LHCN-M2 (cell line): ENCODE measurements around the gene FBXO8. TPM values are rescaled to one million over a fixed set of nuclear protein-coding genes. Genes with fewer than 3 reads are reported as not detected.
"Not testable (repeated sequence)": the region's sequence is repeated elsewhere in the genome, so short reads cannot be mapped to it uniquely, and the experiment has no call there.

Experiments
- DNase-seq: peaks from one replicate; pipeline ENCODE4 v3.0.0-alpha.2; 2012; ENCODE audit warnings: low read depth
- polyA plus RNA-seq: library from polyadenylated mRNA; unstranded; fragments of >200 nt; gene quantifications from one replicate; pipeline ENCODE4 v1.2.1, GENCODE V29; 2012; ENCODE audit warnings: missing spikeins
- total RNA-seq: library from RNA; depleted of rRNA; stranded (reverse); fragments of >200 nt; gene quantifications from 2 replicates; pipeline ENCODE4 v1.2.3, GENCODE V29; 2014; rRNA removed

Gene FBXO8, protein sequence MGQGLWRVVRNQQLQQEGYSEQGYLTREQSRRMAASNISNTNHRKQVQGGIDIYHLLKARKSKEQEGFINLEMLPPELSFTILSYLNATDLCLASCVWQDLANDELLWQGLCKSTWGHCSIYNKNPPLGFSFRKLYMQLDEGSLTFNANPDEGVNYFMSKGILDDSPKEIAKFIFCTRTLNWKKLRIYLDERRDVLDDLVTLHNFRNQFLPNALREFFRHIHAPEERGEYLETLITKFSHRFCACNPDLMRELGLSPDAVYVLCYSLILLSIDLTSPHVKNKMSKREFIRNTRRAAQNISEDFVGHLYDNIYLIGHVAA
- total RNA-seq, result 17.5 and 22.8 TPM in 2 replicates
- 11.3 TPM for polyA plus RNA-seq

GRCh38 chr4:174283507-174284471 is at the start of gene FBXO8, which contains the start of gene CEP44:
Gene FBXO8 (minus strand): TSS chr4:174283667. CDS start chr4:174263092, 20,575 bp downstream.
Gene CEP44 (plus strand): TSS chr4:174283911. CDS start chr4:174299122, 15,211 bp downstream.
- peak; percentile 82 for DNase-seq

GRCh38 chr4:174332741-174333493 is 49.5 kb upstream of the FBXO8 start:
- peak; percentile 40 for DNase-seq

- DNase-seq, result peak; percentile 98
These were observed 41.3 kb upstream of the FBXO8 start for GRCh38 chr4:174324725-174325124.

GRCh38 chr4:174324236-174324635 is 40.8 kb upstream of the FBXO8 start:
- DNase-seq, result no peak

GRCh38 chr4:174320494-174321199 is 37.2 kb upstream of the FBXO8 start:
- no peak for DNase-seq

DNA sequence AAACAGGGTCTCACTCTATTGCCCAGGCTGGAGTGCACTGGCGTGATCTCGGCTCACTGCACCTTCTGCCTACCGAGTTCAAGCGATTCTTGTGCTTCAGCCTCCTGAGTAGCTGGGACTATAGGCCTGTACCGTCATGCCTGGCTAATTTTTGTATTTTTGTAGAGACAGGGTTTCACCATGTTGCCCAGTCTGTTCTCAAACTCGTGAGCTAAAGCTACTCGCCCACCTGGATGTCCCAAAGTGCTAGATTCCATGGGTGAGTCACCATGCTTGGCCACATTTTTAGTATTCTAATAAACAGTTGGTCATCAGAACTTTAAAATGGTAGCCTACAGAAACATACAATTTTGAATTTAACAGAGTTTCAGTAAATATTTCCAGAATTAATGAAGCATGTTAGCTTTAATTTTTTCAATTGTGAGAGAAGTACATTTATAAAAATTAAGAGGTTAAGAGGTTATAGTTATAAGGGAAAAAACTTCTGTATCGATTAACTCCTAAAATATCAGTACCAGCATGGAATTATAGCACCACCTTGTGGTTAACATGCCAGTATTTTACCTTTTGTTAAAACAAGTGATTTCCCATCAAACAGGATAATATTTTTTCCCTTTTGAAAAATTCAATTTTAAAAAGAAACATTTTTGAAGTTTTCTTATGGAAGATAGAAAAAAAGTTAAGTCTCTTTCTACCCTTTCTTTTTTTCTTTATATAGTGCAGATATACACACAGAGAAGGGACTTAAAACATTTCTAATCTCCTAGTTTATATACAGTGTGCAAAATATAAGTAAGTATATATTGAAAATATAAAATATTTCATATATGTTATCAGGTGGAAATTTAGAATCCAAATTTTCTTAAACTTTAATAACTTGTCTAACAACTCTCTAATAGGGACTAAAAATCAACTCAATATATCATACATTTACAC is 35.6 kb upstream of the FBXO8 start:
- DNase-seq, result peak; percentile 55

- DNase-seq, result peak; percentile 27
These were observed 34.1 kb upstream of the FBXO8 start for GRCh38 chr4:174317531-174317930.

GRCh38 chr4:174316954-174317353 is 33.5 kb upstream of the FBXO8 start:
- DNase-seq, result no peak

DNA sequence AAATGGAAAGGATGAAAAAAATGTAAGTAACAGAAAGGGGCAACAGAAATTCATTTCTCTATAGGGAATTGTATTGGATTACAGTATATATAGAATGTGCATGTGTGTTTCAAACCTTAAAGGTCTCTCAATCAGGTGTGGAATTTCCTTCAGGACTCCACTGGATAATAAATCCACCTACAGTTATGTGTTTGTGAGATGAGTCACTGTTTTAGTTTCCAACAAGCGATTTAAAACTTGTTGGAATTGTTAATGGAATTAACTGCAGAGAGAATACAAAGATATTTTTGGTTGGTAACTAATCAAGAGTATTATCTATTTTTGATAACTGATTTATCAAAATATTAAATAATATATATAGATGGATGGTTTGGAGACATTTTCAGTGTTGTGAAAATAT is 33.1 kb upstream of the FBXO8 start:
- no peak for DNase-seq

GRCh38 chr4:174314770-174315169 is 31.3 kb upstream of the FBXO8 start:
- peak; percentile 87 for DNase-seq

DNA sequence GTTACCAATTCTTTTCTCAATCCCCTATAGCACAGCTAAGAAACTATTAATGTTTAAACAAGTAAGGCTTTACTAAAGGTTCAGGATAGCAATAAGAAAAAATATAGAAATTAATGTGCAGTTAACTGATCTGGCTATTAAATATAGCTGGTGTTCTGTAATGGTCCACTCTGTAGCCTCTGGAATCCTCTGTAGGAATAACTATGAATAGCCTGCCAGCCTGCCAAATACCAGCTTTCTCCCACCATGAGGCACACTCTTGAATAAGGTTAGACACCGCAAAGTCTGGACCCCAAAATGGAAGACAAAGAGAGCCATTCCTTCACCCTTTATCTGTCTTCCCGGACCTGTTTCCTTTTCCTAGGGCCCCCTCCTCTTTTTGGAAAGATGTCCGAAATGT is 30.8 kb upstream of the FBXO8 start:
- DNase-seq, result no peak

- no peak for DNase-seq
These were observed 29.5 kb upstream of the FBXO8 start for GRCh38 chr4:174312993-174313392.

DNA sequence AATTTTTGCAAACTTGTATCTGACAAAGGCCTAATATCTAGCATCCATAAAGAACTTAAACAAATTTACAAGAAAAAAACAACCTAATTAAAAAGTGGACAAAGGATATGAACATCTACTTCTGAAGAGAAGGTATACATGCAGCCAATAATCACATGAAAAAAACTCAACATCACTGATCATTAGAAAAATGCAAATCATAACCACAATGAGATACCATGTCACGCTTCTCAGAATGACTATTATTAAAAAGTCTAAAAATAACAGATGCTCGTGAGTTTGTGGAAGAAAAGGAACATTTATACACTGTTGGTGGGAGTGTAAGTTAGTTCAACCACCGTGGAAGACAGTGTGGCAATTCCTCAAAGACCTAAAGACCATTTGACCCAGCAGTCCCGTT is 24.2 kb upstream of the FBXO8 start:
- no peak for DNase-seq

DNA sequence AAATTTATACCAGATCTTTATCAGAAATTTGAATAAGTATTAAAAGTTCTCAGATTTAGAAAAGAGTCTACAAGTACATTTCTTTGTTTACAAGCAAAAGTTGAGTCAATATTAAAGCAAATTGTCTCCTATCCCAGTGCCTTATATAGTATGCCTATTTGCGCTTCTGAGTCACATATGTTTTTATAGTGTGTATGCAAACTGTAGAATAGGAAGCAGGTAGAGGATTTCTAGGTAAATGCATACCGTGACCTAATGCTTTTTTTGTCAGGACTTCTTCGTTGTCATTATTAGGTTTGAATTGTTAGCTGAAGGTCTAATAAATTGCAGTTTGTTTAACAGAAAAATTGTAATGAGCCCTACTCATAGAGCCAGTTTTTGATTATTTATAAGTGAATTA is 22.5 kb upstream of the FBXO8 start:
- DNase-seq, result no peak

DNA sequence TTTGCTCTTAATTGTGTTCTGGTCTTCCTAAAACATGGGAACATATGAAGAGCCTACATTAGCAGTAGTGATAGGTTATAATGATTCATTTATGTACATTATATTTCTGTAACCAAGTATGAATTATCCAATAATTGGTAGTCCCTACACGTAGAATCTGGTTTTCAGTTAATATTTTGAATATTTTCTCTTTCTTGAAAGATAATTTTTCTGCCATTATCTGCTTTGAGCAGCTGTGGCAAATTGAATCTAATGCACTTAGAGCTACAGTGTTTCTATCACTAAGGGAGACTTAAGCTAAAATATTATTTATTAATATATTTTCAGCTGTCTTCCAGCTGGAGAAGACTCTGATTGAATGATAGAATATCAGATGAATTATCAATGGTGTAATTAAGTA is 21.2 kb upstream of the FBXO8 start:
- DNase-seq, result no peak

- DNase-seq, result no peak
These were observed 20.2 kb upstream of the FBXO8 start for GRCh38 chr4:174303687-174304086.

GRCh38 chr4:174295142-174295541 is 11.7 kb upstream of the FBXO8 start:
- not testable (repeated sequence) for DNase-seq

DNA sequence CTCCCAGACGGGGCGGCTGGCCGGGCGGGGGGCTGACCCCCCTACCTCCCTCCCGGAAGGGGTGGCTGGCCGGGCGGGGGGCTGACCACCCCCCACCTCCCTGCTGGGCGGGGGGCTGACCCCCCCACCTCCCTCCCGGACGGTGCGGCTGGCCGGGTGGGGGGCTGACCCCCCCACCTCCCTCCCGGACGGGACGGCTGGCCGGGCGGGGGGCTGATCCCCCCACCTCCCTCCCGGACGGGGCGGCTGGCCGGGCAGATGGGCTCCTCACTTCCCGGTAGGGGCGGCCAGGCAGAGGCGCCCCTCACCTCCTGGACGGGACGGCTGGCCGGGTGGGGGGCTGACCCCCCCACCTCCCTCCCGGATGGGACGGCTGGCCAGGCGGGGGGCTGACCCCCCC is 11.2 kb upstream of the FBXO8 start:
- not testable (repeated sequence) for DNase-seq

GRCh38 chr4:174292473-174292872 is 9.0 kb upstream of the FBXO8 start:
- DNase-seq, result no peak

DNA sequence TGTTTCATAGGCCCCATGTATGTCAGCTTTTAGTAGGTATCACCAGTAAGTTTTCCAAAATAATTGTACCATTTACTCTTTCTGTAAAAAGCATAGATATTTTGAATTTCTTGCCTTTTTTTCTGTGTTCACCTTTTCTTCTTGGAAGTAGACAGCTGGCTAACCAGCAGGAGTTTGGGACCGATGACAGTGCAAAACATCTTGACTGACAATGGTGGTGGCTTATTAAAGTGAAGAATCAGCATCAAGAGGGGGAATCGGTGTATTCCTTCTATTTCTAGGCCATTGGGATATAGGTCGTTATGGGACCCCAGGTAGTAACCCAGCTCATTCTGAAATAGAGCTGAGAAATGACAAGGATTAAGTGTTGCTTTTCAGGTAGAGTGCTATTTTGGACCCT is 3.4 kb upstream of the FBXO8 start:
- DNase-seq, result no peak
